ENCODE data around the gene WDFY4.

GRCh38 chr10:48672596-48673265, 11.9 kb upstream of the WDFY4 start:
- TF ChIP-seq CTCF (IDR thresholded peaks at IDR 0.05) = no peak
- no peak for TF ChIP-seq POLR2A (IDR thresholded peaks at IDR 0.05)
